ENCODE results near the gene PLCXD3.

DNA sequence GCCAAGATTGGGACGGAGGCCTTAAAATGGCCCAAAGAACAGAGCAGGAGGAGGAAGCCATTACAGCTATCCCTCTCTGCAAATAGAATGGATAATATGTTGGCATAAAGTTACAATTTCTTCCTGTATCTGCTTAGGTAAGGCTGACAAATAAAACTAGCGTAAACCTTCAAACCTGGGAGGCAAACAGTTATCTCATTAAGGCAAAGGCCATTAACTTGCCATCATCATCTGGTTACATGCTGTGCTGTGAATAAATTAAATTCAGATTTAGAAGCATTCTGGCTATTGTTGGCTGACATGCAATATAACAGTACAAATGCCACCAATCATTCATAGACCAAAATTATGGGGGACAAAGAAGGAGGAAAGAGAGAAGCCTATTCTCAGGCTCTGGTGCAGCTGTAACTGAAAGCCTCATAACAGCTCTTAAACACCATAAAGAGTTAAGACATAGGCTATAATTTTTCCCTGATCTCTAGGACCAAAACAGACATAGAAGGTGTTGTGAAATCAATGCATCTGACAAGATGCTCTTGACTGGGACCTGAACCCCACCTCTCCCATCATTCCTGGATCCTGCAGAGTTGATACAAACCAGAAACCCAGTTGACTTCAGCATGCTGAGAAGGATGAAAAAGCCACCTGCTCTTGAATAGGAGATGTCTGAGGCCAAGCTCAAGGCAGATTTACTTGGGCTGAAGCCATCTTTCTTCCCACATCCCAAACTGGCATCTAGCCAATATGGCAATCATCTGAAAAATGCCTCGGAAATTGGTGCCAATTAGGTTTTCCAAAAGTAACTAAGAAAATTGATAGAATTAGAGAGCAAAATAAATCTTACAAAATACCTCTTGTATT lies 62.5 kb downstream of the PLCXD3 start:
- no peak for TF ChIP-seq CTCF (IDR thresholded peaks at IDR 0.05)
- TF ChIP-seq FOXM1 (IDR thresholded peaks at IDR 0.05; ENCODE audit: low read depth) = no peak

All from SK-N-SH (cell line).